Mesenchymal stem cell (in vitro differentiated cells and primary cell): ENCODE measurements around the gene GOLIM4.

Experiments used
- DNase-seq: peaks from one replicate; pipeline ENCODE4 v3.0.0-alpha.2; 2013
- H2AFZ ChIP-seq: one replicate; pipeline ENCODE4 v1.6.1; 2013; ENCODE audit warnings: low read depth, mild to moderate bottlenecking, control low read depth, inconsistent platforms, low read length, moderate library complexity
- H2AK5ac ChIP-seq: 2 replicates; pipeline ENCODE4 v1.6.1; 2013; ENCODE audit warnings: low read length, moderate library complexity, mild to moderate bottlenecking, inconsistent platforms; ENCODE audit not compliant: severe bottlenecking
- H2BK120ac ChIP-seq: one replicate; pipeline ENCODE4 v1.6.1; 2013; ENCODE audit warnings: low read depth, mild to moderate bottlenecking, inconsistent platforms, low read length, moderate library complexity
- H2BK12ac ChIP-seq, 2 experiments: one replicate each; pipeline ENCODE4 v1.6.1; 2013; ENCODE audit warnings: inconsistent platforms in 2 of 2, low read length in 2 of 2, mild to moderate bottlenecking in 2 of 2, moderate library complexity in 2 of 2, control low read depth in 1 of 2
- H2BK15ac ChIP-seq: one replicate; pipeline ENCODE4 v1.6.1; 2013; ENCODE audit warnings: mild to moderate bottlenecking, low read depth, inconsistent platforms; ENCODE audit not compliant: poor library complexity, severe bottlenecking
- H2BK5ac ChIP-seq: 2 replicates; pipeline ENCODE4 v1.6.1; 2013; ENCODE audit warnings: low read depth, mild to moderate bottlenecking, low read length, control low read depth, inconsistent platforms; ENCODE audit not compliant: poor library complexity, severe bottlenecking
- H3K14ac ChIP-seq, 2 experiments: one replicate each; pipeline ENCODE4 v1.6.1; 2013; ENCODE audit warnings: inconsistent platforms in 2 of 2, low read length in 2 of 2, control low read depth in 1 of 2, mild to moderate bottlenecking in 1 of 2, moderate library complexity in 1 of 2
- H3K18ac ChIP-seq, 2 experiments: one replicate each; pipeline ENCODE4 v1.6.1; 2013; ENCODE audit warnings: inconsistent platforms in 2 of 2, low read length in 2 of 2, control low read depth in 1 of 2, low read depth in 1 of 2, mild to moderate bottlenecking in 1 of 2
- H3K23ac ChIP-seq, 2 experiments: one replicate each; pipeline ENCODE4 v1.6.1; 2013; ENCODE audit warnings: inconsistent platforms in 2 of 2, low read length in 2 of 2, mild to moderate bottlenecking in 2 of 2, moderate library complexity in 2 of 2, control low read depth in 1 of 2
- H3K27ac ChIP-seq: 2 replicates; pipeline ENCODE4 v1.5.1; 2013; ENCODE audit warnings: mild to moderate bottlenecking, moderate library complexity, low read length, control low read depth, inconsistent platforms; ENCODE audit not compliant: poor library complexity, severe bottlenecking
- H3K27me3 ChIP-seq, 2 experiments: 2 replicates each; pipeline versions ENCODE4 v1.6.1 to v1.7.0; 2013; ENCODE audit warnings: low read length in 2 of 2, mild to moderate bottlenecking in 2 of 2, moderate library complexity in 2 of 2, control low read depth in 1 of 2, inconsistent platforms in 1 of 2; ENCODE audit not compliant: control insufficient read depth in 1 of 2, insufficient read depth in 1 of 2
- H3K36me3 ChIP-seq, 2 experiments: 2 replicates each; pipeline versions ENCODE4 v1.6.1 to v1.7.0; 2013; ENCODE audit warnings: low read length in 2 of 2, control low read depth in 1 of 2, inconsistent platforms in 1 of 2, low read depth in 1 of 2, mild to moderate bottlenecking in 1 of 2; ENCODE audit not compliant: insufficient read depth in 2 of 2, control insufficient read depth in 1 of 2
- H3K4ac ChIP-seq, 2 experiments: one replicate each; pipeline ENCODE4 v1.6.1; 2013; ENCODE audit warnings: inconsistent platforms in 2 of 2, low read length in 2 of 2, mild to moderate bottlenecking in 2 of 2, moderate library complexity in 2 of 2, control low read depth in 1 of 2, low read depth in 1 of 2
- H3K4me1 ChIP-seq: 2 replicates; pipeline ENCODE4 v1.6.1; 2013; ENCODE audit warnings: low read depth, low read length, control low read depth; ENCODE audit not compliant: control insufficient read depth, insufficient read depth
- H3K4me2 ChIP-seq: 2 replicates; pipeline ENCODE4 v1.6.1; 2013; ENCODE audit warnings: low read length, mild to moderate bottlenecking, inconsistent platforms; ENCODE audit not compliant: poor library complexity, severe bottlenecking
- H3K4me3 ChIP-seq, 2 experiments: 2 replicates each; pipeline versions ENCODE4 v1.5.1 to v1.7.0; 2013; ENCODE audit warnings: low read length in 2 of 2, mild to moderate bottlenecking in 2 of 2, control low read depth in 1 of 2, low read depth in 1 of 2; ENCODE audit not compliant: insufficient read depth in 1 of 2
- H3K79me1 ChIP-seq: replicated peaks from 2 replicates; pipeline ENCODE4 v1.6.1; 2013; ENCODE audit warnings: mild to moderate bottlenecking, control low read depth, low read length, inconsistent platforms; ENCODE audit not compliant: poor library complexity, severe bottlenecking
- H3K9ac ChIP-seq: 2 replicates; pipeline ENCODE4 v1.7.0; 2013; ENCODE audit warnings: mild to moderate bottlenecking, low read length, moderate library complexity
- H3K9me3 ChIP-seq: 2 replicates; pipeline ENCODE4 v1.7.0; 2013; ENCODE audit warnings: mild to moderate bottlenecking, low read length; ENCODE audit not compliant: control insufficient read depth
- H4K8ac ChIP-seq: one replicate; pipeline ENCODE4 v1.6.1; 2013; ENCODE audit warnings: inconsistent platforms, mild to moderate bottlenecking, low read length, moderate library complexity
- H4K91ac ChIP-seq: one replicate; pipeline ENCODE4 v1.6.1; 2013; ENCODE audit warnings: mild to moderate bottlenecking, low read length, inconsistent platforms
- WGBS: methylation state at CpG from one replicate; pipeline ENCODE4 v1.1.7; 2013; ENCODE audit warnings: mixed read lengths; 5-methylcytosine and 5-hydroxymethylcytosine counted together

Gene GOLIM4

DNA sequence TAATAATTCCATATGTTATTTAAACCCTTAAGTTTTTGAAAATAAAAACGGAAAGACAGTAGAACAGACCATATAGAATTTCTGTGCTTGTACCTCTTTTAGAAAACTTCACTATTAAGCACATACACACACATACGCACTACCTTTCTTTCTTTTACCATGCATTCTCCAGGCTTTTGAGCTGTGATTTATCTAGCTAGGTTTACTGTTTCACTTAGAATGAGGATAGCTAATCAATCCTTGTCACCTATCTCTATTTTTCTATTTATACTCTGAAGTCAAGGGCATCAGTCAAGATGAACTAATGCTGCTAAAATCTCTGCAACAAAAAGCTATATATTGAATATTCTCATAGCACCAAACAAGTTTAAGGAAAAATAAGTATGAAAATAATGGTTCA is 43.2 kb downstream of the GOLIM4 start:
- Histone ChIP-seq H3K4ac (no peak overlapping the region), H2BK5ac (no peak overlapping the region), H3K9ac (peak overlapping the region; percentile 22), H3K36me3 (no peaks in the 10 kb centered on the region), H2AK5ac (no peak overlapping the region), H3K27me3 (no peaks in the 10 kb centered on the region), H3K18ac (no peak overlapping the region), H3K14ac (no peak overlapping the region), H3K4me2 (no peak overlapping the region), H2BK12ac (no peak overlapping the region), H3K27ac (no peak overlapping the region), H2BK120ac (no peak overlapping the region), H4K91ac (no peak overlapping the region), H3K79me1 (peaks cover 32% of the 10 kb centered on the region), H3K4me1 (no peaks in the 10 kb centered on the region), H2BK15ac (no peak overlapping the region), H2AFZ (no peak overlapping the region), H3K4me3 (no peak overlapping the region), H3K23ac (no peak overlapping the region), H4K8ac (no peak overlapping the region), H3K9me3 (no peaks in the 10 kb centered on the region)
- WGBS, result 100% methylated on average over 1 of the region's 2 CpGs
- DNase-seq, result no peak

DNA sequence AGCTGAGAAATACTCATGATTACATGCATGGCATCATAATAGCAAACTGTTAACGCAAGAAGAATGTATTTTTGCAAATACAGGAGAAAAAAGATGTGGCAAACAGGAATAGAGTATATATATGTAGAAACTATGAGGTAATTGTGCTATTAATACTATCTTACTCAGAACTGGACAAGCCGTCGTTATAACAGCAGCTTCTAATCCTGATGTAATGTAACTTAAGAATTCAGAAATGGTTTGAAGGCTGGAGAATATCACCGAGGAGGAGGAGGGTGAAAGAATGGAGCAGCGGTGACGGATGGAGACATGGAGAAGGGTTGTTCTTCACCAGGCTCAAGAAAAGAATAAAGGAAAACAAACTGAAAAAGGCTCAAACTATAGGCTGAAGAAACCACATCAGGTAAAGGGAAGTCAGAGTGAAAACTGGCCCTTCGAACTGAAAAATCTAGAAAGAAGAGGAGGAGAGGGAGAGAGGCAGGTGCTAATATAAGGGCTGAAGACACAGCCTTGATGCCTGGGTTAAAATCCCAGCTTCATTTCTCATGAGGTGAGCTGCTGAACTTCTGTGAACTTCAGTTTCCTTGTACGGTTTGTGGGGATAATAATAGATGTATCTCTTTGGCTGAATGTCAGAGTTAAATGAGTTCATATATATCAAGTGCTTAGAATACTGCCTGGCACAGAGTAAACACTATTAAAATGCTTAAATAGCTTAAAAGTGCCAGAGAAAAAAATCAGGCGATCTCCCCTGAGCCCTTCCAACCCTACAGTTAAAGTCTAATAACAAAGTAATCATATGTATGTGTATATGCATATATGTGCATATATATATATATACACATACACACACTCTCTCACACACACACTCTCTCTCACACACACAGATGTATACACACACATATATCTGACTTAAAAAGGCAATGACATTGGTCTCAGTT is 43.9 kb downstream of the GOLIM4 start:
- Histone ChIP-seq H4K91ac (no peak overlapping the region), H3K36me3 (no peaks in the 10 kb centered on the region), H3K27ac (no peak overlapping the region), H3K9me3 (no peaks in the 10 kb centered on the region), H4K8ac (no peak overlapping the region), H3K23ac (no peak overlapping the region), H3K4ac (no peak overlapping the region), H3K18ac (no peak overlapping the region), H3K14ac (no peak overlapping the region), H2AFZ (no peak overlapping the region), H3K79me1 (peaks cover 28% of the 10 kb centered on the region), H3K9ac (peak overlapping the region; percentile 71), H3K4me3 (peak overlapping the region in 1 of 2 experiments; percentile 22), H2BK15ac (no peak overlapping the region), H3K4me1 (no peaks in the 10 kb centered on the region), H3K4me2 (no peak overlapping the region), H2AK5ac (no peak overlapping the region), H2BK5ac (no peak overlapping the region), H3K27me3 (no peaks in the 10 kb centered on the region), H2BK12ac (no peak overlapping the region), H2BK120ac (no peak overlapping the region)
- WGBS, result 73% methylated on average over 8 of the region's 9 CpGs
- DNase-seq, result peak; percentile 75

GRCh38 chr3:168051070-168051469 is 44.7 kb downstream of the GOLIM4 start:
- Histone ChIP-seq H3K4me3 (no peak overlapping the region), H2AFZ (no peak overlapping the region), H3K4me1 (no peaks in the 10 kb centered on the region), H3K4me2 (no peak overlapping the region), H3K27ac (no peak overlapping the region), H3K79me1 (peaks cover 22% of the 10 kb centered on the region), H3K14ac (no peak overlapping the region), H3K36me3 (no peaks in the 10 kb centered on the region), H4K8ac (no peak overlapping the region), H3K9ac (peak overlapping the region; percentile 71), H3K27me3 (no peaks in the 10 kb centered on the region), H4K91ac (no peak overlapping the region), H3K18ac (no peak overlapping the region), H2AK5ac (no peak overlapping the region), H2BK12ac (no peak overlapping the region), H2BK5ac (no peak overlapping the region), H3K9me3 (no peaks in the 10 kb centered on the region), H2BK15ac (no peak overlapping the region), H3K23ac (no peak overlapping the region), H2BK120ac (no peak overlapping the region), H3K4ac (no peak overlapping the region)
- no peak for DNase-seq

DNA sequence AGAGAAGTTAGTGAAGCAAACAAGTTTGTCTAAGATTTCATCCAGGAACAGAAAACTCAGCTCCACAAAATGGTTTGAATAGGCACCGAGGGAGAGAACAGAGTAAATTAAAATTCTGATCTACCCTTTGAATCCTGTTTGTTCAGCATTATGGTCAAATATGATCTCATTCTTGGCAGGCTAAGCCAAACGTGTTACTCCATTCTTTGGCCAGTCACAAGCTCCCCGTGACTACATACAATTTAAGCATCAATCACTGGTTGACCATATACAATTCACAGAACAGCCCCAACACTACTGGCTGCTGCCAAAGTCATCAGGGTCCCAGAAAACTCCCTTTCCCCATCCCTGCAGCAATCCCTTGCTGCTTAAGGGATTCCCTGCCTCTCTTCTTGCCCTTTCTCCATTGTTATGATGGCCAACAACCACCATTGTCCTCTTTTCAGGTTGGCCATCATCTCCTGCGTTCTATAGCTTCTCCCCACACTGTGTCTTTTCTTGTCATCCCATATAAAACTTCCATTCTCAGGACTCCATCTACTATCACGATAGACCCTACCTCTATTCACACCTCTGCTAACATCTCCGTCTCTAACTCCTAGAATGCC is 46.3 kb downstream of the GOLIM4 start:
- Histone ChIP-seq H4K91ac (no peak overlapping the region), H4K8ac (no peak overlapping the region), H3K14ac (no peak overlapping the region), H3K9me3 (no peaks in the 10 kb centered on the region), H3K27ac (no peak overlapping the region), H3K36me3 (no peaks in the 10 kb centered on the region), H2BK12ac (peak overlapping the region in 1 of 2 experiments; percentile 37), H3K4ac (peak overlapping the region in 1 of 2 experiments; percentile 11), H3K9ac (peak overlapping the region; percentile 79), H3K4me2 (no peak overlapping the region), H2BK15ac (no peak overlapping the region), H3K79me1 (peaks cover 23% of the 10 kb centered on the region), H3K18ac (no peak overlapping the region), H3K4me3 (peak overlapping the region in 1 of 2 experiments; percentile 25), H3K23ac (no peak overlapping the region), H3K4me1 (no peaks in the 10 kb centered on the region), H2BK120ac (no peak overlapping the region), H3K27me3 (no peaks in the 10 kb centered on the region), H2AK5ac (no peak overlapping the region), H2BK5ac (no peak overlapping the region), H2AFZ (no peak overlapping the region)
- no peak for DNase-seq
- WGBS, result 88% methylated on average over 6 of the region's 6 CpGs
